ENCODE results near the gene NOS1AP.
"Not testable (repeated sequence)": the region's sequence is repeated elsewhere in the genome, so short reads cannot be mapped to it uniquely, and the experiment has no call there.

NOS1AP gene

DNA sequence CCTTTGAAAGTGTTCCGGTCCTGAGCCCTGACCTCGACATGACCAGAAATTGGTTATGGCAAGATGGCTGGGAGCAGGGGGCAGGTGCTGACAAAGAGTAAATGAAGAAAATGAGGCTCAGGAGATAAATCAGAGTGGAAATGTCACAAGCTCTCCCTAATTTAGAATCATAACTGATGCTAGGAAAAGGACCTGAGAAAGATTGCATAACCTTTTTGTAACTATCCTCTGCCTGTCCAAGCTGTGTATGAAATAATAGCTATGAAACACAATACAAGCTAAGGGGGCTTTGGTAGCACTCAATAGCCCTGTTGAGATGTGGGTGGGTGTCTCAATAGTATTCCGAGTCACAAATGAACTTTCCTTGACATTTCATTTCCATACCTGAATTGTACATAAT, 12.9 kb upstream of the NOS1AP start:
- DNase-seq (ENCODE audit: low read depth in 2 of 2, low spot score in 1 of 2) = no peak

- DNase-seq (ENCODE audit: low read depth in 2 of 2, low spot score in 1 of 2) = no peak
These were observed 9.8 kb upstream of the NOS1AP start for GRCh38 chr1:162059721-162060120.

DNA sequence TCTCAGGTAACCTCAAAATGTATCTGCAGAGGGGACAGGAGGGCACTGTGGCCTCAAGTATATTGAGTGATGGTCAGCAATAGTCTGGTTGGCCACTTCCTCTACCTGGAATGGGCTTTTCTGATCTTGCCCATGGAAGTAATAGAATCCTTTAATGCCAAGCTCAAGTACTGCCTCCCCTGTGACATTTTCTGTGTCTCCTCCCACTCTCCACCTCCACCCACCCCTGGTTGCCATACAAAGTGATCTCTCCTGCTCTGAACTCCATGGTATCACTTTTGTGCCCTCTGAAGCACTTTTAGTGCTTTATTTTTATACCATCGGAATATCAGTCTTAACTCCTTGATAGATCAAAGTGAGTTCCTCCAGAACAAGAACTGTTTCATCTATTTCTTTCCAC, 9.2 kb upstream of the NOS1AP start:
- DNase-seq (ENCODE audit: low read depth in 2 of 2, low spot score in 1 of 2) = no peak

DNA sequence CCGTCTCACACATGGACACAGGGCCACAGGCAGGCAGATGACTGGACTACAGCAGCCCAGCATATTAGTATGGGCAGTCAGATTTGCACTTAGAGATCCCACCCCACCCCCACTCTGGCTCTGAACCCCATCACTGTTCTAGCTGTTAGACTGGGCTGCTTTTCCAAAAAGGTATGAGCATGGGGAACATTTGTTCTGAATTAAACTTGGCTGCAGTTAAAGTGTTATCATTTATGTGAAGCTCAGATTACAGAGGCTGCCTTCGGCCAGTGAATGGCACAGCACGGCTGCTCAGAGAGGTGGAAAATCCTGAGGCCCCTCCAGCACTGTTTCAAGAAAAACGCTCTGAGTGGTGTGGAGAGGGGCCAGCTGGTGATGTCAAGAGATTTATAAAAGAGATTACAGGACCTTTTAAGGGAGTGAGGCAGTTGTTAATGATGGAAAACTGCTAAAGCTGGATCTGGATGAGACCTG, 6.9 kb upstream of the NOS1AP start:
- DNase-seq (ENCODE audit: low read depth in 2 of 2, low spot score in 1 of 2) = no peak

GRCh38 chr1:162065016-162065415, 4.5 kb upstream of the NOS1AP start:
- no peak for DNase-seq (ENCODE audit: low read depth in 2 of 2, low spot score in 1 of 2)

DNA sequence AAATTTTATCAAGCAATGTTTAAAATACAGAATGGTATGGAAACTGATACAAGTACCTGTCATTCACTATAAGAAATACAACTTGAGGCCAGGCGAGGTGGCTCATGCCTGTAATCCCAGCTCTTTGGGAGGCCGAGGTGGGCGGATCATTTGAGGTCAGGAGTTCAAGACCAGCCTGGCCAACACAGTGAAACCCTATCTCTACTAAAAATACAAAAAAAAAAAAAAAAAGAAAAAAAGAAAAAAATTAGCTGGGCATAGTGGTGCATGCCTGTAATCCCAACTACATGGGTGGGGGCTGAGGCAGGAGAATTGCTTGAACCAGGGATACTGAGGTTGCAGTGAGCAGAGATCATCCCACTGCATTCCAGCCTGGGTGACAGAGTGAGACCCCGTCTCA, 2.7 kb upstream of the NOS1AP start:
- DNase-seq (ENCODE audit: low read depth in 2 of 2, low spot score in 1 of 2) = not testable (repeated sequence)

- DNase-seq (ENCODE audit: low read depth in 2 of 2, low spot score in 1 of 2) = no peak
These were observed 2.0 kb upstream of the NOS1AP start for GRCh38 chr1:162067466-162067865.

- DNase-seq (ENCODE audit: low read depth in 2 of 2, low spot score in 1 of 2) = no peak
These were observed 1.2 kb upstream of the NOS1AP start for GRCh38 chr1:162068301-162068700.

DNA sequence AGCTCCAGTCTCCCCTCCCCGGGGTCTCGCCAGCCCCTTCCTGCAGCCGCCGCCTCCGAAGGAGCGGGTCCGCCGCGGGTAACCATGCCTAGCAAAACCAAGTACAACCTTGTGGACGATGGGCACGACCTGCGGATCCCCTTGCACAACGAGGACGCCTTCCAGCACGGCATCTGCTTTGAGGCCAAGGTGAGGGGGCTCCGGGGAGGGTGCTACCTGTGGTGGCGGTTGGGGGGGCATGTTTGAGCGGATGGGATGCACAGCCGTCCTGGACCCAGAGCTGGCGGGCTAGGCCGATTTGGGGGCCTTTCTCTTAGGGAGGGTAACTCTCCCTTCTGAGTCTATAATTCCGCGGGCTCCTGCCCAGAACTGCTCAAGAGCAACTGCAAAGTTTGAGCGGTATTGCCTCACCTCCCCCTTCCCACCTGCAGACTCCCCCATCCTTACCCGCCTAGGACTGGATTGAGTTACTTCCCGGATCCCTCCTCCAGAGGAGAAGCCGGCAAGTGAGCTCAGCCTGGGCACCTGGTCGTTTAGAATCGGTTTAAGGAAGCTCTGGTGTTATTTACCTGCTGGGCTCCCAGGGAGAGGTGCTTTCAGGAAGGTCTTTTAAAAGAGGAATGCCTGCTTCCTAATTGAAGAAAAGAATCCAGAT, 730 bp downstream of the NOS1AP start:
- no peak for DNase-seq (ENCODE audit: low read depth in 2 of 2, low spot score in 1 of 2)

DNA sequence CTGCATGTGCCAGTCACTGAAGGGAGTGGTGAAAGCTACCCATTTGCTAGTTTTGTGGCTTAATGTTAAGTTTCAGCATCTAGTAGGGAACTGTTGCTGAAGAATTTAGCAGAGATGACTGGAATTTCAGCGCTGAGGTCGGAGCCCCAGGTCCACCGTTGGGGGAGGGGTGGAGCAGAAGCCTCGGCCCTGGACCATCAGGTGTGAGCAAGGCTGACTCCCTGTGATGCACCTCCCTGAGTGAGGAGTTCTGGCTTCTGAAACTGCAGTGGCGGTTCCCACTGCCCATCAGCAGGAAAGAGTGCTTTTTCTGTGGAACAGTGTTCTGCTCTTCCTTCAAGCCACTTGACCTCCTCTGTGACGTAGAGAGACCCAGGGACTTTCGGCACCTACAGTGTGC, 1.3 kb downstream of the NOS1AP start:
- no peak for DNase-seq (ENCODE audit: low read depth in 2 of 2, low spot score in 1 of 2)

- no peak for DNase-seq (ENCODE audit: low read depth in 2 of 2, low spot score in 1 of 2)
These were observed 3.2 kb downstream of the NOS1AP start for GRCh38 chr1:162072740-162073139.

- no peak for DNase-seq (ENCODE audit: low read depth in 2 of 2, low spot score in 1 of 2)
These were observed 5.0 kb downstream of the NOS1AP start for GRCh38 chr1:162074276-162075005.

DNA sequence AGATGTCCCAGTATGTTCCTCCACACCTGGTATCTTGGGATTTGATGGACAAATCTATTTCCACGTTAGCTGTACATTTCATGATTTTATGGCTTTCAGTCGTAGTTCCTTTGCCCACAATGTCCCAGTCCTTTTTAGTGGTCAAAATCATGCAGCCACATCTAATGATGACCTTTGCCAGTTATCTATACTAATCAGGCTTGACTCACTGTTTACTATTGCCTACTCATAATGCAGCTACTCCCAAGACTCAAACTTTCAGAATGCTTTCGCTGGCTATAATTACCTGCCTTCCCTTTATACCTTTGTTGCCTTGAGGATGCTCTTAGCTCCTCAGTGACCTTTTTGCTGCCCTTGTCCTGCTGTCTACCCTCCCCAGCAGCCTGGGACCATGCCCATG, 6.4 kb downstream of the NOS1AP start:
- no peak for DNase-seq (ENCODE audit: low read depth in 2 of 2, low spot score in 1 of 2)

GRCh38 chr1:162077648-162078299, 8.3 kb downstream of the NOS1AP start:
- no peak for DNase-seq (ENCODE audit: low read depth in 2 of 2, low spot score in 1 of 2)

DNA sequence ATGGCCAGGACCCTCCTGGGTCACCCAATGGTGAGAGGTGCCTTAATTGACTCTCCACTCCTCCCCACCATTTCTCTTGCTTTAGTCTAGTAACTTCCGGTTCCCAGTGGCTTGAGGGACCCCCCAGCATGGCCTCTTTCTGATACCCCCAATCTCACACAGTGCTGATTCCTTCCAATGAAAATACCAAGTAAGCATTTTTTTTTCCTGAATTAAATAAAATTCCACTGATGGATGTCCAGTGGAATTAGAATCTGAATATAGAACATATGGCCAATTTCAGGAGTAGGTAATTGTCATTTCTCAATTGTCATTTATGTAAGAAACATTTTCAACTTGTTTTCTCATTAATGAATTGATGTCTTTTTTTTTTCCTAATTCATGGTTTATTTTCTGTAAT, 9.5 kb downstream of the NOS1AP start:
- DNase-seq (ENCODE audit: low read depth in 2 of 2, low spot score in 1 of 2) = no peak

- DNase-seq (ENCODE audit: low read depth in 2 of 2, low spot score in 1 of 2) = no peak
These were observed 11.1 kb downstream of the NOS1AP start for GRCh38 chr1:162080472-162081015.

DNA sequence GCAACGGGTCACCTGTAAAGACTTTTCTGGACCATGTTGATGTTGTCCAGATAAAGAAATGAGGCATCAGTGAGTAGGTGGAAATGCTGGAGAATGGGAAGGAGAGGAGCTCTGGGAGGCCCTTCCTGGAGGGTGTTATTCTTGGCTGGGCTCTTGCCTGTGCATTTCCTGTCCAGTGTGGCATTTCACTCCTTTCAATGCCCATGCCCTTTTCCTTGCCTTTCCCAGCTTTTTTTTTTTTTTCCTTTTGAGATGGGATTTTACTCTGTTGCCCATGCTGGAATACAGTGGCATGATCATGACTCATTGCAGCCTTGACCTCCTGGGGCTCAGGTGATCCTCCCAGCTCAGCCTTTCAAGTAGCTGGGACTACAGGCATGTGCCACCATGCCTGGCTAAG, 11.8 kb downstream of the NOS1AP start:
- no peak for DNase-seq (ENCODE audit: low read depth in 2 of 2, low spot score in 1 of 2)

DNA sequence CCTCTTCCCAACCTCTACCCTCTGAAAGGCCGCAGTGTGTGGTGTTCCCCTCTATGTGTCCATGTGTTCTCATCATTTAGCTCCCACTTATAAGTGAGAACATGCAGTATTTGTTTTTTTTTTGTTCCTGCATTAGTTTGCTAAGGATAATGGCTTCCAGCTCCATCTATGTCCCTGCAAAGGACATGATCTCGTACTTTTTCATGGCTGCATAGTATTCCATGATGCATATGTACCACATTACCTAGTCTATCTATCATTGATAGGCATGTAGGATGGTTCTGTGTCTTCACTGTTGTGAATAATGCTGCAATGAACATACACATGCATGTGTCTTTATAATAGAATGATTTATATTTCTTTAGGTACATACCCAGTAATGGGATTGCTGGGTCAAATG, 12.6 kb downstream of the NOS1AP start:
- DNase-seq (ENCODE audit: low read depth in 2 of 2, low spot score in 1 of 2) = not testable (repeated sequence)

DNA sequence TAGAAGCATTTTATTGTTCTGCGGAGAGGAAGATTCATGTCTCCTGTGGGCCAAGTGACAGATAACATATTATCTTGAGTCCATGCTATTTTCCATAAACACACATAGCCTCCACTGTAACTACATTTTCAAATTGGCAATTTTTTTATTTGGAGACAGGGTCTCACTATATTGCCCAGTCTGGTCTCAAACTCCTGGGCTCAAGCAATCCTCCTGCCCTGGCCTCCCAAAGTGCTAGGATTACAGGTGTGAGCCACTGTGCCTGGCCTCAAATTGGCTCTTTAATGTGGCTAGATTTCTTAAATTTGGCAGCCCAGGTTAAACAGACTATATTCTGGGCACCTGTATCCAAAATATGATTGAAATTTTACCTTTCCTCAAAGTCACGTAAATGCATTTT, 13.8 kb downstream of the NOS1AP start:
- no peak for DNase-seq (ENCODE audit: low read depth in 2 of 2, low spot score in 1 of 2)

DNA sequence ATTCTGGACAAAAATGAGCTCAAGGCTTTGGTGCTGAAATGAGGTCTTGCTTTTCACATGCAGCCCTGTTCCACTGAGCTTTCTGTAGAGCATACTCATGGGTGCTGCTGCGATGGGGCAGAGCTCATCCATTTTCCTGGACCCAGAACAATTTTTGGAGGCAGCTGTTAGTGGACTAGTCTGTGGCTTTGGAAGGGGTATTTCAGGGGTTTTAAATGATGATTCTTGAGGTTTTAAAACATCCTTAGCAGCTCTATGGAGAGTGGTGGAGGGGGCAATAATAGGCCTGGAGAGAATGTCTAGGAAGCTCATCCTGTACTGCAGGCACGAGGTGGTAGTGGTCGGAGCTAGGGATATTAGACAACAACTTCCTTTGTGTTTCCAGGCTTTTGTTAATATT, 16.5 kb downstream of the NOS1AP start:
- DNase-seq (ENCODE audit: low read depth in 2 of 2, low spot score in 1 of 2) = no peak

GRCh38 chr1:162087111-162087510, 17.6 kb downstream of the NOS1AP start:
- no peak for DNase-seq (ENCODE audit: low read depth in 2 of 2, low spot score in 1 of 2)

- DNase-seq (ENCODE audit: low read depth in 2 of 2, low spot score in 1 of 2) = no peak
These were observed 18.1 kb downstream of the NOS1AP start for GRCh38 chr1:162087574-162087973.
